Measurements from ENCODE around the gene LCN2. TPM values are rescaled to one million over a fixed set of nuclear protein-coding genes. Genes with fewer than 3 reads are reported as not detected.

The LCN2 gene
- total and polyA plus RNA-seq, 9 of the 15 experiments (the other 6 are each of a cell fraction or from before 2014, with no cell fraction given): 0.10 to 1.2 (median 0.44) TPM; not detected in 1

DNA sequence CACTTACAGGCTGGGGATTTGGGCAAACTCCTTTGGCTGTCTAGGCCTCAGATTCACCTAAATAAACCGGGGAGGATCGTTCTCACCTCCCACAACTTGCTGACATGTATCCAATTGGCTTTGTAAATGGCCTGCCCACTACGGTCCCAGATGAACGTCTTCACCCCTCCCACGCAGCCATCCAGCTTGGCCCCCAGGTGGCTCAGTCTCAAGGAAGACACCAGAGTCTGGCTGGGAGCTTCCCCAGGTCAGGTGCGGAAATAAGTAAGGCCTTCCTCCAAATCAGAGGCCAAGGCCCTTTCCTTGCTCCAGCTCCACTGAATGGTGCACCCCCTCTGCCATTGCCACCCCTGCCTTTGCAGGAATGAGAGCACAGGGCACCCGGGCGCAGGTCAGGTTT, 30.7 kb downstream of the LCN2 start (continued):
- TF ChIP-seq, protein P1, sequence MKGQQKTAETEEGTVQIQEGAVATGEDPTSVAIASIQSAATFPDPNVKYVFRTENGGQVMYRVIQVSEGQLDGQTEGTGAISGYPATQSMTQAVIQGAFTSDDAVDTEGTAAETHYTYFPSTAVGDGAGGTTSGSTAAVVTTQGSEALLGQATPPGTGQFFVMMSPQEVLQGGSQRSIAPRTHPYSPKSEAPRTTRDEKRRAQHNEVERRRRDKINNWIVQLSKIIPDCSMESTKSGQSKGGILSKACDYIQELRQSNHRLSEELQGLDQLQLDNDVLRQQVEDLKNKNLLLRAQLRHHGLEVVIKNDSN (CRISPR knock-in tag; IDR thresholded peaks at IDR 0.05): peak; percentile 41; the same call in 1 of the 2 replicates
- TF ChIP-seq, protein P2, sequence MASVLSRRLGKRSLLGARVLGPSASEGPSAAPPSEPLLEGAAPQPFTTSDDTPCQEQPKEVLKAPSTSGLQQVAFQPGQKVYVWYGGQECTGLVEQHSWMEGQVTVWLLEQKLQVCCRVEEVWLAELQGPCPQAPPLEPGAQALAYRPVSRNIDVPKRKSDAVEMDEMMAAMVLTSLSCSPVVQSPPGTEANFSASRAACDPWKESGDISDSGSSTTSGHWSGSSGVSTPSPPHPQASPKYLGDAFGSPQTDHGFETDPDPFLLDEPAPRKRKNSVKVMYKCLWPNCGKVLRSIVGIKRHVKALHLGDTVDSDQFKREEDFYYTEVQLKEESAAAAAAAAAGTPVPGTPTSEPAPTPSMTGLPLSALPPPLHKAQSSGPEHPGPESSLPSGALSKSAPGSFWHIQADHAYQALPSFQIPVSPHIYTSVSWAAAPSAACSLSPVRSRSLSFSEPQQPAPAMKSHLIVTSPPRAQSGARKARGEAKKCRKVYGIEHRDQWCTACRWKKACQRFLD (CRISPR knock-in tag; IDR thresholded peaks at IDR 0.05): no peak
- no peak for TF ChIP-seq SIN3A (IDR thresholded peaks at IDR 0.05; ENCODE audit: borderline replicate concordance in 2 of 2, control insufficient read depth in 1 of 2, low read depth in 2 of 2, low read length in 2 of 2)
- TF ChIP-seq POLR3G (IDR thresholded peaks at IDR 0.05; ENCODE audit: extremely low read depth, insufficient read length, insufficient replicate concordance): no peak
- TF ChIP-seq, protein P3, sequence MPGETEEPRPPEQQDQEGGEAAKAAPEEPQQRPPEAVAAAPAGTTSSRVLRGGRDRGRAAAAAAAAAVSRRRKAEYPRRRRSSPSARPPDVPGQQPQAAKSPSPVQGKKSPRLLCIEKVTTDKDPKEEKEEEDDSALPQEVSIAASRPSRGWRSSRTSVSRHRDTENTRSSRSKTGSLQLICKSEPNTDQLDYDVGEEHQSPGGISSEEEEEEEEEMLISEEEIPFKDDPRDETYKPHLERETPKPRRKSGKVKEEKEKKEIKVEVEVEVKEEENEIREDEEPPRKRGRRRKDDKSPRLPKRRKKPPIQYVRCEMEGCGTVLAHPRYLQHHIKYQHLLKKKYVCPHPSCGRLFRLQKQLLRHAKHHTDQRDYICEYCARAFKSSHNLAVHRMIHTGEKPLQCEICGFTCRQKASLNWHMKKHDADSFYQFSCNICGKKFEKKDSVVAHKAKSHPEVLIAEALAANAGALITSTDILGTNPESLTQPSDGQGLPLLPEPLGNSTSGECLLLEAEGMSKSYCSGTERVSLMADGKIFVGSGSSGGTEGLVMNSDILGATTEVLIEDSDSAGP (CRISPR knock-in tag; IDR thresholded peaks at IDR 0.05): peak; percentile 49; the same call in 1 of the 2 replicates
- TF ChIP-seq, protein P4, sequence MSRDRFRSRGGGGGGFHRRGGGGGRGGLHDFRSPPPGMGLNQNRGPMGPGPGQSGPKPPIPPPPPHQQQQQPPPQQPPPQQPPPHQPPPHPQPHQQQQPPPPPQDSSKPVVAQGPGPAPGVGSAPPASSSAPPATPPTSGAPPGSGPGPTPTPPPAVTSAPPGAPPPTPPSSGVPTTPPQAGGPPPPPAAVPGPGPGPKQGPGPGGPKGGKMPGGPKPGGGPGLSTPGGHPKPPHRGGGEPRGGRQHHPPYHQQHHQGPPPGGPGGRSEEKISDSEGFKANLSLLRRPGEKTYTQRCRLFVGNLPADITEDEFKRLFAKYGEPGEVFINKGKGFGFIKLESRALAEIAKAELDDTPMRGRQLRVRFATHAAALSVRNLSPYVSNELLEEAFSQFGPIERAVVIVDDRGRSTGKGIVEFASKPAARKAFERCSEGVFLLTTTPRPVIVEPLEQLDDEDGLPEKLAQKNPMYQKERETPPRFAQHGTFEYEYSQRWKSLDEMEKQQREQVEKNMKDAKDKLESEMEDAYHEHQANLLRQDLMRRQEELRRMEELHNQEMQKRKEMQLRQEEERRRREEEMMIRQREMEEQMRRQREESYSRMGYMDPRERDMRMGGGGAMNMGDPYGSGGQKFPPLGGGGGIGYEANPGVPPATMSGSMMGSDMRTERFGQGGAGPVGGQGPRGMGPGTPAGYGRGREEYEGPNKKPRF (IDR thresholded peaks at IDR 0.05; ENCODE audit: low read depth, low read length): no peak
- TF ChIP-seq, protein P5, sequence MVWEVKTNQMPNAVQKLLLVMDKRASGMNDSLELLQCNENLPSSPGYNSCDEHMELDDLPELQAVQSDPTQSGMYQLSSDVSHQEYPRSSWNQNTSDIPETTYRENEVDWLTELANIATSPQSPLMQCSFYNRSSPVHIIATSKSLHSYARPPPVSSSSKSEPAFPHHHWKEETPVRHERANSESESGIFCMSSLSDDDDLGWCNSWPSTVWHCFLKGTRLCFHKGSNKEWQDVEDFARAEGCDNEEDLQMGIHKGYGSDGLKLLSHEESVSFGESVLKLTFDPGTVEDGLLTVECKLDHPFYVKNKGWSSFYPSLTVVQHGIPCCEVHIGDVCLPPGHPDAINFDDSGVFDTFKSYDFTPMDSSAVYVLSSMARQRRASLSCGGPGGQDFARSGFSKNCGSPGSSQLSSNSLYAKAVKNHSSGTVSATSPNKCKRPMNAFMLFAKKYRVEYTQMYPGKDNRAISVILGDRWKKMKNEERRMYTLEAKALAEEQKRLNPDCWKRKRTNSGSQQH (CRISPR knock-in tag; IDR thresholded peaks at IDR 0.05): no peak
- TF ChIP-seq, protein P6, sequence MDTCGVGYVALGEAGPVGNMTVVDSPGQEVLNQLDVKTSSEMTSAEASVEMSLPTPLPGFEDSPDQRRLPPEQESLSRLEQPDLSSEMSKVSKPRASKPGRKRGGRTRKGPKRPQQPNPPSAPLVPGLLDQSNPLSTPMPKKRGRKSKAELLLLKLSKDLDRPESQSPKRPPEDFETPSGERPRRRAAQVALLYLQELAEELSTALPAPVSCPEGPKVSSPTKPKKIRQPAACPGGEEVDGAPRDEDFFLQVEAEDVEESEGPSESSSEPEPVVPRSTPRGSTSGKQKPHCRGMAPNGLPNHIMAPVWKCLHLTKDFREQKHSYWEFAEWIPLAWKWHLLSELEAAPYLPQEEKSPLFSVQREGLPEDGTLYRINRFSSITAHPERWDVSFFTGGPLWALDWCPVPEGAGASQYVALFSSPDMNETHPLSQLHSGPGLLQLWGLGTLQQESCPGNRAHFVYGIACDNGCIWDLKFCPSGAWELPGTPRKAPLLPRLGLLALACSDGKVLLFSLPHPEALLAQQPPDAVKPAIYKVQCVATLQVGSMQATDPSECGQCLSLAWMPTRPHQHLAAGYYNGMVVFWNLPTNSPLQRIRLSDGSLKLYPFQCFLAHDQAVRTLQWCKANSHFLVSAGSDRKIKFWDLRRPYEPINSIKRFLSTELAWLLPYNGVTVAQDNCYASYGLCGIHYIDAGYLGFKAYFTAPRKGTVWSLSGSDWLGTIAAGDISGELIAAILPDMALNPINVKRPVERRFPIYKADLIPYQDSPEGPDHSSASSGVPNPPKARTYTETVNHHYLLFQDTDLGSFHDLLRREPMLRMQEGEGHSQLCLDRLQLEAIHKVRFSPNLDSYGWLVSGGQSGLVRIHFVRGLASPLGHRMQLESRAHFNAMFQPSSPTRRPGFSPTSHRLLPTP (IDR thresholded peaks at IDR 0.05; ENCODE audit: borderline replicate concordance, extremely low read depth, insufficient read length): no peak
- no peak for TF ChIP-seq PHF8 (IDR thresholded peaks at IDR 0.05; ENCODE audit: borderline replicate concordance, low read length)
- 0 out of 2 replicates have a peak, but pooled peaks have one; percentile 53 for TF ChIP-seq GTF2F1 (IDR thresholded peaks at IDR 0.05; ENCODE audit: low read depth, low read length)
- TF ChIP-seq HNRNPH1 (optimal IDR thresholded peaks at IDR 0.05; ENCODE audit: low read depth, low read length): no peak
- TF ChIP-seq LEF1 (IDR thresholded peaks at IDR 0.05): no peak
- TF ChIP-seq SMAD4 (CRISPR knock-in tag; conservative IDR thresholded peaks at IDR 0.05): no peak
- no peak for TF ChIP-seq SP1 (CRISPR knock-in tag; IDR thresholded peaks at IDR 0.05)
- no peak for TF ChIP-seq HNRNPK (IDR thresholded peaks at IDR 0.05; ENCODE audit: low read depth, low read length, poor library complexity, severe bottlenecking)
- TF ChIP-seq MAFK (IDR thresholded peaks at IDR 0.05; ENCODE audit: low read length): no peak
- no peak for TF ChIP-seq NRF1 (conservative IDR thresholded peaks at IDR 0.05 in 1 of 2, IDR thresholded peaks at IDR 0.05 in 1 of 2)
